Chondrocyte (in vitro differentiated cells): ENCODE measurements around the gene TACR1. TPM values are rescaled to one million over a fixed set of nuclear protein-coding genes. Genes with fewer than 3 reads are reported as not detected.

Source experiments
- DNase-seq: peaks from one replicate; pipeline ENCODE4 v3.0.0; 2021; ENCODE audit warnings: mixed read lengths, low spot score
- H3K27ac Mint-ChIP-seq: one replicate; pipeline ENCODE4 v1.8.0; 2021; ENCODE audit warnings: mild to moderate bottlenecking, moderate library complexity, mixed read lengths; ENCODE audit not compliant: unreplicated experiment
- H3K27me3 Mint-ChIP-seq: 2 replicates; pipeline ENCODE4 v1.8.0; 2021; ENCODE audit warnings: low read depth, mixed read lengths
- H3K36me3 Mint-ChIP-seq: 2 replicates; pipeline ENCODE4 v1.8.0; 2021; ENCODE audit warnings: low read depth, mixed read lengths
- H3K4me1 Mint-ChIP-seq: 2 replicates; pipeline ENCODE4 v1.8.0; 2021; ENCODE audit warnings: low read depth, mild to moderate bottlenecking, mixed read lengths
- H3K4me3 Mint-ChIP-seq: one replicate; pipeline ENCODE4 v1.8.0; 2021; ENCODE audit warnings: mild to moderate bottlenecking, moderate library complexity, mixed read lengths; ENCODE audit not compliant: unreplicated experiment
- H3K9me3 Mint-ChIP-seq: 2 replicates; pipeline ENCODE4 v1.8.0; 2021; ENCODE audit warnings: low read depth, mixed read lengths
- microRNA-seq: library from miRNA; unstranded; fragments of <30 nt; microRNA quantifications from one replicate; pipeline ENCODE4 v1.2.0, GENCODE V29; 2020; ENCODE audit warnings: borderline number of aligned reads
- total RNA-seq: library from RNA; stranded (reverse); gene quantifications from 3 replicates; pipeline ENCODE4 v1.2.1, GENCODE V29; 2021
- TF ChIP-seq, protein P1 (sequence below): fragments of 200-600 bp; sonication (generic); IDR thresholded peaks from 2 replicates; pipeline ENCODE4 v1.5.0; 2021; ENCODE audit warnings: antibody characterized with exemption, mild to moderate bottlenecking, moderate library complexity

The TACR1 gene
- total RNA-seq, 1 donor from 2014 or later: not detected

DNA sequence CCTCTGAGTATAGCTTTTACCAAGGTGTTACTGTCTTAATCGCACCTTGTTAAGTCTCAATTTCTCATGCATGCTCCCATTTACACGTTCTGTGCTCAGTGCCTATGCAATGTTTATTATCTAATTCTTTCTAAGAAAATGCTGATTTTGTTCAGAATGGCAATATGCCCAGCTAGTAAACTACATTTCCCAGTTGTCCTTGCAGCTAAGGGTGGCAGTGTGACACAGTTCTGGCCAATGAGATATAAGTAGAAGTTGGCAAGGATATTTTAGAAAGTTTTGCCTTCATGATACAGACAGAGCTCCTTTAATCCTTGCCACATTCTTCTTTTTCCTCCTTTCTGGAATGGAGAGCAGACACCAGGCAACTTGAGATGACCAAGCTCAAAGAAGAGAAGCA is 195.5 kb downstream of the TACR1 start:
- H3K9me3 Mint-ChIP-seq: peaks cover 5% of the 10 kb centered on the region
- no peak overlapping the region for H3K27ac Mint-ChIP-seq
- H3K36me3 Mint-ChIP-seq: peaks cover under 1% of the 10 kb centered on the region
- no peaks in the 10 kb centered on the region for H3K27me3 Mint-ChIP-seq
- DNase-seq: no peak
- no peaks in the 10 kb centered on the region for H3K4me1 Mint-ChIP-seq
- TF ChIP-seq, protein P1, sequence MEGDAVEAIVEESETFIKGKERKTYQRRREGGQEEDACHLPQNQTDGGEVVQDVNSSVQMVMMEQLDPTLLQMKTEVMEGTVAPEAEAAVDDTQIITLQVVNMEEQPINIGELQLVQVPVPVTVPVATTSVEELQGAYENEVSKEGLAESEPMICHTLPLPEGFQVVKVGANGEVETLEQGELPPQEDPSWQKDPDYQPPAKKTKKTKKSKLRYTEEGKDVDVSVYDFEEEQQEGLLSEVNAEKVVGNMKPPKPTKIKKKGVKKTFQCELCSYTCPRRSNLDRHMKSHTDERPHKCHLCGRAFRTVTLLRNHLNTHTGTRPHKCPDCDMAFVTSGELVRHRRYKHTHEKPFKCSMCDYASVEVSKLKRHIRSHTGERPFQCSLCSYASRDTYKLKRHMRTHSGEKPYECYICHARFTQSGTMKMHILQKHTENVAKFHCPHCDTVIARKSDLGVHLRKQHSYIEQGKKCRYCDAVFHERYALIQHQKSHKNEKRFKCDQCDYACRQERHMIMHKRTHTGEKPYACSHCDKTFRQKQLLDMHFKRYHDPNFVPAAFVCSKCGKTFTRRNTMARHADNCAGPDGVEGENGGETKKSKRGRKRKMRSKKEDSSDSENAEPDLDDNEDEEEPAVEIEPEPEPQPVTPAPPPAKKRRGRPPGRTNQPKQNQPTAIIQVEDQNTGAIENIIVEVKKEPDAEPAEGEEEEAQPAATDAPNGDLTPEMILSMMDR: no peak
- H3K4me3 Mint-ChIP-seq: no peak overlapping the region

DNA sequence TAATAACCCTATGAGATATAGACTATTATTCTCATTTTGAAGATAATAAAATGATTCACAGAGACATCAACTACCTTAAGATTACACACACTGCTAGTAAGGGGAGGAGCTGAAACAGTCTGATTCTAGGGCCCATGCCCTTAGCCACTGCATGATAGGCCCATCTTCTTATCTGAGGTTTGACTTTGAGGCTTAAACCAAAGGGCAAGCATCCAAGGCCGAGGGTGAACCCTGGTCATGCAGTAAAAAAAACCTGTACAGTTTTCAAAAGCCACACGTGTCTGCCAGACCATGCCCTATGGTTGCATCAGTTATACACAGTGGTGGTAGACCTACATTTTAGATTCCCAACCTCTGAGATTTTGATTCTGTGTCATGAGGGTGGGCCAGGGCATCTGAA is 196.0 kb downstream of the TACR1 start:
- Mint-ChIP-seq H3K36me3 (peaks cover 4% of the 10 kb centered on the region), H3K27ac (no peak overlapping the region), H3K4me3 (no peak overlapping the region), H3K4me1 (no peaks in the 10 kb centered on the region), H3K9me3 (peaks cover 5% of the 10 kb centered on the region), H3K27me3 (no peaks in the 10 kb centered on the region)
- TF ChIP-seq, protein P1: no peak
- DNase-seq: no peak

DNA sequence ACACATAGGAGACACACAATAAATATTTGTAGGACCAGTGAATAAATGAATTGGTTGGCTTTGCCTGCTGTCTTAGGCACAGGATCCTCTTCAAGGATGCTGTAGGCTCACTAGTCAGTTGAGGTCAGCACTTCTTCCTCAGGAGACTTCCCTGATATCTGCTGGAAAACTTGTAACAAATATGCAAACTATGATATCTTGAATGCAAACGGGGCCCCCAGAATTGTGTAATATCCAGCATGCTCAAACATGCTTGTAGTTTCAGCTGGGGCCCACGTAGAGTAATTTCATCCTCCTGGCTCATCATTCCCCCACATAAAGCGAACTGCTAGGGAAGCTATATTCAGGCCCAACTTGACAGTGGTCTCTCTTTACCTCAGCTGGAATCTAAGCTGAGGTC is 197.3 kb downstream of the TACR1 start:
- peaks cover 7% of the 10 kb centered on the region for H3K36me3 Mint-ChIP-seq
- TF ChIP-seq, protein P1: no peak
- DNase-seq: no peak

DNA sequence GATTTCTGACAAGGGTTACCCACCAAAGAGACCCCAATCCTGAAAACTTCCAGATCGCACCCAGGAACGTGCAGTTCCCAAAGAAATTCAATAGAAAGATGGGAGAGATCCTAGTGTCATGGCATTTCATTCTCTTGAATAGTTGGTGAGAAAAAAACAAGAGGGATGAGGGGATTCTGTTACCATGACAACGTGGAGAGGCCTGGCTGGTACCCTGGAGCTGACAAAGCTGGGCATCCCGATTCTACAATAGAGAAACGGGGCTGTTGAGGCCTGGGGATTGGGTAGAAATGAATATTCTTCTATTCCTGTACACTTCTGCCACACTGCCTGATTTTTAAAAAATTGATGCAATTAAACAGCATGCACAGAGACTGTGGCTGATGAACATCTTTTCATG is 199.9 kb downstream of the TACR1 start:
- Mint-ChIP-seq H3K27me3 (no peaks in the 10 kb centered on the region), H3K27ac (no peak overlapping the region), H3K4me1 (no peaks in the 10 kb centered on the region), H3K4me3 (no peak overlapping the region), H3K9me3 (no peaks in the 10 kb centered on the region), H3K36me3 (peaks cover 7% of the 10 kb centered on the region)
- DNase-seq: no peak
- TF ChIP-seq, protein P1: no peak

More for the DNA sequence above, 197.3 kb downstream of the TACR1 start:
- peaks cover 5% of the 10 kb centered on the region for H3K9me3 Mint-ChIP-seq
- H3K4me1 Mint-ChIP-seq: no peaks in the 10 kb centered on the region
- H3K27ac Mint-ChIP-seq: no peak overlapping the region
- no peak overlapping the region for H3K4me3 Mint-ChIP-seq
- H3K27me3 Mint-ChIP-seq: no peaks in the 10 kb centered on the region

Small RNA genes within 50 kb of the gene (microRNA-seq; reads per million reads assigned to microRNA genes)
- not detected for gene MIR5000

Other genes starting within 250 kb of the TACR1 start
- 31.2 to 47.2 TPM (median 39.5 TPM) in 3 replicates for gene POLE4, start 240.9 kb downstream of the TACR1 start, total RNA-seq